Small intestine (tissue), 7 donors: ENCODE data around the gene KLHL7. TPM values are rescaled to one million over a fixed set of nuclear protein-coding genes. Genes with fewer than 3 reads are reported as not detected.

Experiments used
- DNase-seq, 2 donors: peaks; one replicate each; pipeline versions ENCODE4 v3.0.0 to v3.0.0-alpha.2; 2013
- FAIRE-seq: peaks from 2 replicates; lab custom pipeline; 2012; peaks lifted over from hg19 to GRCh38; lab: Jason Lieb, UNC
- H3K27ac ChIP-seq, 3 donors: one replicate each; pipeline ENCODE4 v1.5.1; 2013; ENCODE audit warnings: low read length in 2 of 3, mild to moderate bottlenecking in 2 of 3, control low read depth in 1 of 3, inconsistent platforms in 1 of 3, low read depth in 1 of 3, moderate library complexity in 1 of 3
- H3K27me3 ChIP-seq, 3 donors: one replicate each; pipeline ENCODE4 v1.6.1; 2013; ENCODE audit warnings: low read length in 3 of 3, inconsistent platforms in 1 of 3; ENCODE audit not compliant: control insufficient read depth in 3 of 3, insufficient read depth in 3 of 3
- H3K36me3 ChIP-seq, 3 donors: one replicate each; pipeline ENCODE4 v1.6.1; 2013; ENCODE audit warnings: low read length in 3 of 3, inconsistent platforms in 1 of 3, low read depth in 1 of 3, mild to moderate bottlenecking in 1 of 3, moderate library complexity in 1 of 3; ENCODE audit not compliant: control insufficient read depth in 3 of 3, insufficient read depth in 2 of 3
- H3K4me1 ChIP-seq, 3 donors: one replicate each; pipeline ENCODE4 v1.6.1; 2013; ENCODE audit warnings: low read length in 2 of 3, inconsistent platforms in 1 of 3, low read depth in 1 of 3, mild to moderate bottlenecking in 1 of 3, moderate library complexity in 1 of 3; ENCODE audit not compliant: control insufficient read depth in 3 of 3, insufficient read depth in 2 of 3
- H3K4me3 ChIP-seq, 3 donors: one replicate each; pipeline ENCODE4 v1.5.1; 2013; ENCODE audit warnings: low read length in 3 of 3, control low read depth in 1 of 3, inconsistent platforms in 1 of 3, low read depth in 1 of 3, mild to moderate bottlenecking in 1 of 3, moderate library complexity in 1 of 3
- H3K9me3 ChIP-seq, 2 donors: one replicate each; pipeline ENCODE4 v1.6.1; 2013; ENCODE audit warnings: low read depth in 1 of 2, low read length in 1 of 2; ENCODE audit not compliant: control insufficient read depth in 2 of 2, insufficient read depth in 1 of 2
- WGBS, 3 donors: extraction: QIAGEN DNeasy Blood & Tissue Kit; methylation state at CpG; one replicate each; pipeline ENCODE4 v1.1.7; 2013; 5-methylcytosine and 5-hydroxymethylcytosine counted together
- polyA plus RNA-seq, 4 donors: library from polyadenylated mRNA; stranded (reverse) in 3 of 4; unstranded in 1 of 4; fragments of 200-250 nt in 3 of 4; fragments of 120-200 nt in 1 of 4; gene quantifications; one replicate each; pipeline versions ENCODE4 v1.2.1 to v1.2.3, GENCODE V29; 2013
- donor health status: healthy with polysubstance abuse.
- donor health status: control.
- donor health status: control.
- donor health status: Bipolar disorder and iron deficiency.
- donor health status: healthy.

KLHL7 gene
- polyA plus RNA-seq, 4 donors: 12.5 to 24.8 (median 16.1) TPM

DNA sequence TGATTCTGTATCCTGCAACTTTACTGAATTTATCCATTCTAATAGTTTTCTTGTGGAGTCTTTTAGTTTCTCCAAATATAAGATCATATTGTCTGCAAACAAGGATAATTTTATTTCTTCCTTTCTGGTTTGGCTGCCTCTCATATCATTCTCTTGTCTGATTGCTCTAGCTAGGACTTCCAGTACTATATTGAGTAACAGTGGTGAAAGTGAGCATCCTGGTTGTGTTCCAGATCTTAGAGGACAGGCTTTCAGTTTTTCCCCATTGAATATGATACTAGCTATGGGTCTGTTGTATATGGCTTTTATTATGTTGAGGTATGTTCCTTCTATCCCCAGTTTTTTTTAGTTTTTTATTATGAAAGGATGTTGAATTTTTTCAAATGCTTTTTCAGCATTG, 28.2 kb downstream of the KLHL7 start:
- no peaks in the 10 kb centered on the region for H3K4me1 ChIP-seq
- no peak for DNase-seq
- H3K4me3 ChIP-seq: no peak overlapping the region
- H3K36me3 ChIP-seq: peaks cover 0 to 5% (median 4%) of the 10 kb centered on the region in 3 donors
- no peaks in the 10 kb centered on the region for H3K9me3 ChIP-seq
- no peak overlapping the region for H3K27ac ChIP-seq
- H3K27me3 ChIP-seq: no peaks in the 10 kb centered on the region
- FAIRE-seq: no peak

DNA sequence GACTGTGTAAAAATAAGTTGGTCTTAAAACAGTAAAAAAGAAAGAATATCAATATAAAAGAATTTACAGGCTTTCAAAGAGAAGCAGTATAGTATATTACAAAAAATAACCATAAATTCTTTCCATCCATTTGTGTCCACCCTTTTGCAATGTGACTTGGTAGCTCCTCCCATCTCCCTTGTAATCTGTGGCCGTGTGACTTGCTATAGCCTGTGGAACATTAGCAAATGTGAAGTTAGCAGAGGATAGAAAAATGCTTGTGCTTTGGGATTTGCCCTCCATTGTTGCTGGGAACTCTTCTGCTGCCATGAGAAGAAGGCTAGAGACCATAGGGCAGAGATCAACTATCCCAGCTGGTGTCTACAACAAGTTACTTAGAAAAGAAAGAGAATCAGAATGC, 30.2 kb downstream of the KLHL7 start:
- FAIRE-seq (no peak), DNase-seq (peak in 1 of 2 donors; percentile 3)
- Histone ChIP-seq H3K36me3 (no peaks in the 10 kb centered on the region), H3K4me3 (no peak overlapping the region), H3K4me1 (no peaks in the 10 kb centered on the region), H3K27me3 (no peaks in the 10 kb centered on the region), H3K27ac (no peak overlapping the region), H3K9me3 (no peaks in the 10 kb centered on the region)
- WGBS, 3 donors: 78 to 87% (median 83%) methylated on average over 1 of the region's 1 CpG

DNA sequence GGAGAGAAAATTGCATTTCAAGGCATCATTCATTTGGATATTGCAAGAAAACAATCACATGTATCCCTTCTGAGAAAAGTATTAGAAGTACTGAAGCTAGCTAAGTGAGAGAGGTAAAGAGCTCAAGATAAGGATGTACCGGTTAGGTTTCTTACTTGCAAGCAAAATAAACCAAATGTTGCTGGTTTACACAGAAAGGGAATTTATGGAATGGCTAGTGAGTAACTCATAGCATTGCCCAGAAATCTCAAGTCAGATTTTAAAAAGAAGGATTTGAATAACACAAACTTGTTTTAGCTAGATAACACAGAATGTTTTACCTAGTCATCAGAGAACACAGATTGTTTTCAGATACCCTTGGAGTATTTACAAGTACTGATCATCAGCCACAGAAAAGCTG, 30.6 kb downstream of the KLHL7 start:
- Histone ChIP-seq H3K4me3 (no peak overlapping the region), H3K4me1 (no peaks in the 10 kb centered on the region), H3K9me3 (no peaks in the 10 kb centered on the region), H3K27ac (no peak overlapping the region), H3K36me3 (peaks cover 0 to 2% (median 0%) of the 10 kb centered on the region in 3 donors), H3K27me3 (no peaks in the 10 kb centered on the region)
- DNase-seq (no peak), FAIRE-seq (no peak)
- 79 to 88% (median 83%) methylated on average over 1 of the region's 1 CpG for WGBS, 3 donors

DNA sequence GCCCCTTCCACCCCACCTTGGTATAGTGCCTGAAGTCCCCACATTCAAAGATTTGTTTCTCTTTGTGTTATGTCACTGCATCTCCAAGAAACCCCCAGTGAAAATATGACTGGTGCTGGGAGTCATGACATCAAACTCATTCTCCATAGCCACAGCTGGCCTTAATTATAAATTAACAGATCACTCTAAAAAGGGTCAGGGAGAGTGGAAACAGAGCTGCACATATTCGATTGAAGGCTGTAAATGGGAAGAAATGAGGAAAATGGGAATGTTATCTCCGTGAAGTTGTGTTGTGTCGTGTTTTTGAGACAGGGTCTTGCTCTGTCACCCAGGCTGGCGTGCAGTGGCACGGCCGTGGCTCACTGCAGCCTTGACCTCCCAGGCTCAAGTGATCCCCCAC, 52.1 kb downstream of the KLHL7 start:
- Histone ChIP-seq H3K4me3 (no peak overlapping the region), H3K36me3 (peaks cover 4 to 7% (median 4%) of the 10 kb centered on the region in 3 donors), H3K27me3 (no peaks in the 10 kb centered on the region), H3K9me3 (no peaks in the 10 kb centered on the region), H3K27ac (no peak overlapping the region), H3K4me1 (peaks cover 0 to 3% (median 0%) of the 10 kb centered on the region in 3 donors)
- no peak for FAIRE-seq
- DNase-seq: no peak
- WGBS, 3 donors: 79 to 85% (median 81%) methylated on average over 6 of the region's 6 CpGs

DNA sequence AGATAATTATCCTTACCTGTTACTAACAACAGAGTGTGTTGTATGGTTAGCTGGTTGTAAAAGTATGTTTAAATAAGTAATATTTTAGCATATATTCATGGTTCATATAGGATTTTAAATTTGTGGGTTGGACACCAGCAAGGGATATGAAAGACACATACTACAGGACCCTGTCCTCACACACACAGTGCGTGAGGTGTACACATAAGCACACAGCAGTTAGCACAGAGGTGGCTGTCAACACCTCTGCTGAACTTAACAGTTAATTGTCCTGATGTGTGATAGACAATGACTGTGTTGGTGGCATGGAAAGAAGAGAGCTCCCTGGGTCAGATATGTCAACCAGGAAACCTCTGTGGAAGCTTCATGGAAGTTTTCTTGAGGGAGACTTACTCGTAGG, 53.0 kb downstream of the KLHL7 start:
- FAIRE-seq (no peak), DNase-seq (no peak)
- Histone ChIP-seq H3K4me3 (no peak overlapping the region), H3K27me3 (no peaks in the 10 kb centered on the region), H3K4me1 (peaks cover 0 to 3% (median 0%) of the 10 kb centered on the region in 3 donors), H3K27ac (no peak overlapping the region), H3K36me3 (peaks cover 2 to 7% (median 4%) of the 10 kb centered on the region in 3 donors), H3K9me3 (no peaks in the 10 kb centered on the region)
- 94 to 98% (median 94%) methylated on average over 2 of the region's 2 CpGs for whole genome bisulfite sequencing, 3 donors

DNA sequence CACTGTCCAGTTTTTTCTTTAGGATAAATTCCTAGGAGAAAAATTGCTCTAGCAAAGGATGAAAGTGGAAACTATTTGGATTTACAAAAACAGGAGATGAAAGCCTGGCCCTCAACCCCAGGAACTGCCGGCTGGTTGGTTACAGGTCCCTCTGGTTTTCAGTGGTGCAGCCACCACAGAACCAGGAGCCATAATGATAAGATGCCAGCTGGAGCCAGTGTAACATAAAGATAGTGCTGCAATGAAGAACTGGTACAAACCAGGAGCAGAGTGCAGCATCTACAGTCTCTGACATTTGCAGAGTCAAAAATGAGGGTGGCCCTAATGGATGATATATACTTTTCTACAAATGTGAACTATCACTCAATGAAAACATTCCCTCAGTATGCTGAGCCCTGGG, 55.9 kb downstream of the KLHL7 start:
- H3K27me3 ChIP-seq: no peaks in the 10 kb centered on the region
- WGBS, 3 donors: 84 to 90% (median 88%) methylated on average over 1 of the region's 1 CpG
- no peak for FAIRE-seq

DNA sequence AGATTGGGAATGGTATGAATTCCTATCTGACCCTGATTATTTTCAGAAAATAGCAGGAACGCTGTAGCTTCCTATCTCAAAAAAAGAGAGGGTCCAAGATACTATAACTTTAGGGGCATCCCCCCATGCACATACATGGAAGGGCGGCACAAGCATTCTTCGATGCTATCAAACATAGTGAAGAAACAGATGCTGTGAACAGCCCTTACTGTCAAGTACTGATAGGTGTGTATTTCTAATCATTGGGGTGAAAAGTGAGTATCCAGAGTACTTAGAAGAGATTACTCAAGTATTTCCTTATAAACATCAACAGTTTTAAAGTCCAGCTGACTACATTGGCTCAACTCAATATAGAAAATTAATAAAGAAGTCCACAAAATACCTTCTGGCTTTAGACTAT, 59.3 kb downstream of the KLHL7 start:
- Histone ChIP-seq H3K36me3 (peaks cover 0 to 9% (median 0%) of the 10 kb centered on the region in 3 donors), H3K4me3 (no peak overlapping the region), H3K27me3 (no peaks in the 10 kb centered on the region), H3K4me1 (peaks cover 0 to 2% (median 0%) of the 10 kb centered on the region in 3 donors), H3K9me3 (no peaks in the 10 kb centered on the region), H3K27ac (no peak overlapping the region)
- 94 to 98% (median 97%) methylated on average over 3 of the region's 3 CpGs for WGBS, 3 donors
- FAIRE-seq (no peak), DNase-seq (no peak)

More for the DNA sequence above, 55.9 kb downstream of the KLHL7 start:
- H3K4me3 ChIP-seq: no peak overlapping the region
- peak in 1 of 2 donors; percentile 15 for DNase-seq
- no peaks in the 10 kb centered on the region for H3K9me3 ChIP-seq
- no peak overlapping the region for H3K27ac ChIP-seq
- H3K36me3 ChIP-seq: peaks cover 0 to 7% (median 4%) of the 10 kb centered on the region in 3 donors
- peaks cover 0 to 3% (median 0%) of the 10 kb centered on the region in 3 donors for H3K4me1 ChIP-seq

DNA sequence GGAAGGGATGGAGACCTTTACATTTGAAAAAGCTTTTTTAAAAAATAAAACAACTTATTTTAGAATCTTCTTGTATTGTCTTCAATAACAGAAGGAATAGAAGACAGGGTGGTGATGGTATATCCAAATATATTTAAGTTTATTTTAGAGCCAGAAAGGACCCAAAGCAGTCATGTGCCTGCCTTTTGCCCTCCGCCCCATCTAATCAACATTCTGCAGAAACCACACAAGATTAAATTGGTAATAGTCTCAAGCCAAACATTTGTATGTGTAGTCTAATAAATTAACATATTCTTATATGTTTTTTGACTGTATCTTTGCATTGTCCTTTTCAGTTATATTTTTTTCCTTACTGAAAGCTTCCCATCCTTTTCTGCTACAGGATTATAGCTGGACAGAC, 59.7 kb downstream of the KLHL7 start:
- Histone ChIP-seq H3K9me3 (no peaks in the 10 kb centered on the region), H3K27me3 (no peaks in the 10 kb centered on the region), H3K4me1 (no peaks in the 10 kb centered on the region), H3K27ac (no peak overlapping the region), H3K36me3 (peaks cover 0 to 11% (median 0%) of the 10 kb centered on the region in 3 donors), H3K4me3 (no peak overlapping the region)
- no peak for FAIRE-seq
- 91 to 100% (median 95%) methylated on average over 1 of the region's 1 CpG for WGBS, 3 donors
- DNase-seq: no peak

DNA sequence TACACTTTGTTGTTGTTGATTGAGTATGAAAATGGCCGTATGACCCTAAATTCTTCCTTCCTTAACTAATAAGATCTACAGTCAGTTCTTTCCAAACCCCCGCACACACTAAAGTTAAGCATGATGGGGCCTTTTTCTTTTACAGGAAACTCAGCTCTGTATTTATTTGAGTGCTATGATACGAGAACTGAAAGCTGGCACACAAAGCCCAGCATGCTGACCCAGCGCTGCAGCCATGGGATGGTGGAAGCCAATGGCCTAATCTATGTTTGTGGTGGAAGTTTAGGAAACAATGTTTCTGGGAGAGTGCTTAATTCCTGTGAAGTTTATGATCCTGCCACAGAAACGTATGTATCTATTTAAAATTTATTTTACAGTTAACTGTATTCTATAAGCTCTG, 62.1 kb downstream of the KLHL7 start:
- Histone ChIP-seq H3K36me3 (peaks cover 0 to 14% (median 2%) of the 10 kb centered on the region in 3 donors), H3K4me3 (peak overlapping the region in 1 of 3 donors; percentile 1), H3K27me3 (no peaks in the 10 kb centered on the region), H3K4me1 (no peaks in the 10 kb centered on the region), H3K9me3 (no peaks in the 10 kb centered on the region), H3K27ac (no peak overlapping the region)
- FAIRE-seq (no peak), DNase-seq (no peak)
- WGBS, 3 donors: 87 to 98% (median 96%) methylated on average over 5 of the region's 5 CpGs
